HepG2 (cell line): ENCODE results near the gene ANTKMT. TPM values are rescaled to one million over a fixed set of nuclear protein-coding genes. Genes with fewer than 3 reads are reported as not detected.

Experiments
- CTCF ChIP-seq: sonication (generic); formaldehyde crosslinking; IDR thresholded peaks from 2 replicates; pipeline ENCODE4 v1.5.0; 2020; ENCODE audit warnings: mild to moderate bottlenecking, missing genetic modification reagents, moderate library complexity
- DNMT1 ChIP-seq: sonication (generic); formaldehyde crosslinking; IDR thresholded peaks from 2 replicates; pipeline ENCODE4 v1.5.1; 2020; ENCODE audit warnings: mild to moderate bottlenecking, missing genetic modification reagents
- IKZF5 ChIP-seq: IDR thresholded peaks from 2 replicates; pipeline ENCODE4 v1.6.1; 2018; ENCODE audit warnings: missing genetic modification reagents, mild to moderate bottlenecking, missing compliant biosample characterization
- KDM2A ChIP-seq: sonication (generic); formaldehyde crosslinking; IDR thresholded peaks from 2 replicates; pipeline ENCODE4 v1.4.0; 2020; ENCODE audit warnings: low read depth, missing genetic modification reagents, borderline replicate concordance
- MEIS1 ChIP-seq: sonication (generic); formaldehyde crosslinking; IDR thresholded peaks from 2 replicates; pipeline ENCODE4 v1.9.0; 2021; ENCODE audit warnings: mild to moderate bottlenecking, missing genetic modification reagents, moderate library complexity, borderline replicate concordance
- MTF2 ChIP-seq: sonication (generic); formaldehyde crosslinking; IDR thresholded peaks from 2 replicates; pipeline ENCODE4 v1.5.0; 2020; ENCODE audit warnings: missing genetic modification reagents, borderline replicate concordance
- MYPOP ChIP-seq: sonication (generic); formaldehyde crosslinking; IDR thresholded peaks from 2 replicates; pipeline ENCODE4 v1.8.1; 2023; ENCODE audit warnings: mild to moderate bottlenecking, moderate library complexity, missing genetic modification reagents
- PATZ1 ChIP-seq: sonication (generic); formaldehyde crosslinking; IDR thresholded peaks from 2 replicates; pipeline ENCODE4 v1.4.0; 2020; ENCODE audit warnings: missing genetic modification reagents
- PCBP1 ChIP-seq: fragments of 200-400 bp; formaldehyde crosslinking; IDR thresholded peaks from 2 replicates; pipeline ENCODE4 v1.6.1; 2017; ENCODE audit warnings: mild to moderate bottlenecking, low read depth, low read length, borderline replicate concordance
- SOX13 ChIP-seq, 3 experiments: fragments of 450-650 bp in 1 of 3; sonication (generic) in 1 of 3; formaldehyde crosslinking in 1 of 3; IDR thresholded peaks in 2 of 3; conservative IDR thresholded peaks in 1 of 3; 2 replicates each; pipeline versions ENCODE4 v1.5.0 to v1.6.1; 2016 to 2020; ENCODE audit warnings: antibody characterized with exemption in 1 of 3, mild to moderate bottlenecking in 1 of 3, missing compliant biosample characterization in 1 of 3, missing genetic modification reagents in 1 of 3, moderate library complexity in 1 of 3
- STAG1 ChIP-seq: sonication (generic); formaldehyde crosslinking; IDR thresholded peaks from 2 replicates; pipeline ENCODE4 v1.4.0; 2020; ENCODE audit warnings: missing genetic modification reagents
- THAP9 ChIP-seq: sonication (generic); formaldehyde crosslinking; IDR thresholded peaks from 2 replicates; pipeline ENCODE4; 2020; ENCODE audit warnings: missing genetic modification reagents, mild to moderate bottlenecking, borderline replicate concordance
- TMF1 ChIP-seq: sonication (generic); formaldehyde crosslinking; IDR thresholded peaks from 2 replicates; pipeline ENCODE4 v1.8.1; 2022; ENCODE audit warnings: low read depth, missing genetic modification reagents
- ZNF280B ChIP-seq: sonication (generic); formaldehyde crosslinking; IDR thresholded peaks from 2 replicates; pipeline ENCODE4 v1.5.0; 2020; ENCODE audit warnings: missing genetic modification reagents, mild to moderate bottlenecking, borderline replicate concordance
- ZNF780A ChIP-seq: sonication (generic); formaldehyde crosslinking; IDR thresholded peaks from 2 replicates; pipeline ENCODE4 v1.8.0; 2022; ENCODE audit warnings: mild to moderate bottlenecking, missing genetic modification reagents, moderate library complexity
- polyA plus RNA-seq, 8 experiments: library from polyadenylated mRNA; depleted of rRNA in 3 of 8; stranded (reverse) in 7 of 8; unstranded in 1 of 8; fragments of >200 nt; fragmentation: Illumina TruSeq in 4 of 8; extraction: Trizol in 4 of 8; gene quantifications; 2 replicates each; pipeline versions ENCODE4 v1.2.1 to v1.2.3, GENCODE V29; 2011 to 2016; ENCODE audit warnings: low read depth in 4 of 8, missing spikeins in 1 of 8, mixed read lengths in 1 of 8; ENCODE audit not compliant: insufficient read depth in 1 of 8
- total RNA-seq, 5 experiments: library from RNA; depleted of rRNA; stranded (reverse); fragments of >200 nt; fragmentation: Illumina TruSeq; extraction: Trizol; gene quantifications; 2 replicates each; pipeline ENCODE4 v1.2.3, GENCODE V29; 2016; ENCODE audit warnings: low read depth in 1 of 5

ANTKMT gene
- total and polyA plus RNA-seq, 2 of the 13 experiments (the other 11 are each of a cell fraction or from before 2014, with no cell fraction given) = 7.5 to 47.8 TPM

GRCh38 chr16:711548-712320 lies 9.2 kb upstream of the ANTKMT start (continued):
- peak; percentile 95 for TF ChIP-seq CTCF
- TF ChIP-seq SOX13 (IDR thresholded peaks at IDR 0.05) = no peak
- TF ChIP-seq SOX13 (CRISPR knock-in tag; conservative IDR thresholded peaks at IDR 0.05 in 1 of 2, IDR thresholded peaks at IDR 0.05 in 1 of 2) = no peak; a peak in 1 of 4 replicates
- no peak for TF ChIP-seq MYPOP (CRISPR knock-in tag)
- TF ChIP-seq IKZF5 = peak; percentile 25; the same call in 1 of the 2 replicates
- TF ChIP-seq ZNF780A = no peak
- TF ChIP-seq PATZ1 = peak; percentile 44; the same call in 1 of the 2 replicates
- TF ChIP-seq PCBP1 = peak; percentile 52; the same call in 1 of the 2 replicates
- TF ChIP-seq STAG1 = peak; percentile 96
- TF ChIP-seq MEIS1 (CRISPR knock-in tag) = peak; percentile 46; the same call in 1 of the 2 replicates
- peak; percentile 56; the same call in 1 of the 2 replicates for TF ChIP-seq ZNF280B (CRISPR knock-in tag)
- TF ChIP-seq DNMT1 (CRISPR knock-in tag) = 0 out of 2 replicates have a peak, but pooled peaks have one; percentile 43
- TF ChIP-seq THAP9 (CRISPR knock-in tag) = peak; percentile 87; the same call in 1 of the 2 replicates
- TF ChIP-seq MTF2 (CRISPR knock-in tag) = 0 out of 2 replicates have a peak, but pooled peaks have one; percentile 26
- TF ChIP-seq TMF1 (CRISPR knock-in tag) = no peak
- peak; percentile 35; the same call in 1 of the 2 replicates for TF ChIP-seq KDM2A (CRISPR knock-in tag)
